Activated T-cell treated with anti-CD3 and anti-CD28 coated beads for 1 hour (primary cell): ENCODE measurements around the gene ST6GALNAC2.
"Not testable (repeated sequence)": the region's sequence is repeated elsewhere in the genome, so short reads cannot be mapped to it uniquely, and the experiment has no call there.

ENCODE experiments used
- DNase-seq: peaks from one replicate; pipeline ENCODE4 v3.0.0-alpha.2; 2020; ENCODE audit warnings: low read depth

Gene ST6GALNAC2

GRCh38 chr17:76539631-76540271 is 45.9 kb downstream of the ST6GALNAC2 start, which contains the start of gene PRCD:
Gene PRCD, plus strand, starts transcription at chr17:76540044. Its CDS starts 98 bp downstream, at chr17:76540142.
- DNase-seq = no peak

GRCh38 chr17:76538941-76539570 is 46.6 kb downstream of the ST6GALNAC2 start:
- DNase-seq = no peak

GRCh38 chr17:76538281-76538931 is 47.3 kb downstream of the ST6GALNAC2 start:
- DNase-seq = no peak

DNA sequence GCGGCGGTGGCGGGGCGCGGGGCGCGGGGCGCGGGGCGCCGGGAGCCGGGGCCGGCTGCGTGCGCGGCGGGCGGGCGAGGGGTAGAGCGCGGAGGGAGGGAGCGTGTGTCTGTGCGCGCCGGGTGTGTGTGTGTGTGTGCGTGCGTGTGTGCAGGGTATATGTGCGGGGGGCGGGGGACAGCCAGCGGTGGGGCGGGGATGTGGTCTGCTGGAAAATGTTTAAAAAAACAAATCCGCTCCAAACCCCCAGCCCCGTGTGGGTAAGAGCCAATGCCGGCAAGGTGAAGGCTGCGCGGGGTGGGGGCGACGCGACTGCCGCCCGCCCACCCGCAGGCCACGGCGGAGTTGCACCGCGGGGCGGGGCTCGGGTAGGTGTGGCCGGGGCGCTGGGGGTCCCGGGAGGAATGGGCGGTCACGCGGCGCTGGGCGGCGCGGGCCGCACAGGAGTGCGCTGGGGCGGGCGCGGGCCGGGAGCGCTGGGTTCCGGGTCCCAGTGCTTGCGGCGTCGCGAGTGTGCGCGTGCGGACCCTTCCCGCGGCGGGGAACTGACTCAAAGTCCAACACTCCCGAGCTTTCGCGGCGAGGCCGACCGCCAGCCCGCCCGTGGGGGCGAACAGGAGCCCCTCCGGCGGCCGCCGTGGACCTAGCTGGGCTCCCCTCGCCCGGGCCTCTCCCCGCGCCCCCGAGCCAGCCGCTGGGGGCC is 47.9 kb downstream of the ST6GALNAC2 start, which contains the start of gene CYGB:
Gene CYGB, minus strand, starts transcription at position 132 of the 703 bp plus-strand sequence. CDS start 167 bp downstream, outside the sequence.
- DNase-seq = no peak

DNA sequence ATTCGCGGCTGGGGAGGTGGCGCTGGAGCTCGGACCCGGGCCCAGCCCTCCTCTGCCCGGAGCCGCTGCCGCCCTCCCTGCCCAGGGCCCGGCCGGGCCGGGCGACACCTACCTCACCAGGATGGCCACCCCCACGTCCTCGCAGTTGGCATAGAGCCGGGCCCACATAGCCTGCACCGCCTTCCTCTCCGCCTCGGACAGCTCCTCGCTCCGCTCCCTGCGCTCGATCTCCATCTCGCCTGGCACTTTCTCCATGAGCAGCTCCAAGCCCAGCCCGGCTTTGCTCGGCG is 48.4 kb downstream of the ST6GALNAC2 start:
- no peak for DNase-seq

GRCh38 chr17:76536511-76537287 is 49.0 kb downstream of the ST6GALNAC2 start:
- no peak for DNase-seq

- no peak for DNase-seq
These were observed 49.7 kb downstream of the ST6GALNAC2 start for GRCh38 chr17:76535788-76536510.

DNA sequence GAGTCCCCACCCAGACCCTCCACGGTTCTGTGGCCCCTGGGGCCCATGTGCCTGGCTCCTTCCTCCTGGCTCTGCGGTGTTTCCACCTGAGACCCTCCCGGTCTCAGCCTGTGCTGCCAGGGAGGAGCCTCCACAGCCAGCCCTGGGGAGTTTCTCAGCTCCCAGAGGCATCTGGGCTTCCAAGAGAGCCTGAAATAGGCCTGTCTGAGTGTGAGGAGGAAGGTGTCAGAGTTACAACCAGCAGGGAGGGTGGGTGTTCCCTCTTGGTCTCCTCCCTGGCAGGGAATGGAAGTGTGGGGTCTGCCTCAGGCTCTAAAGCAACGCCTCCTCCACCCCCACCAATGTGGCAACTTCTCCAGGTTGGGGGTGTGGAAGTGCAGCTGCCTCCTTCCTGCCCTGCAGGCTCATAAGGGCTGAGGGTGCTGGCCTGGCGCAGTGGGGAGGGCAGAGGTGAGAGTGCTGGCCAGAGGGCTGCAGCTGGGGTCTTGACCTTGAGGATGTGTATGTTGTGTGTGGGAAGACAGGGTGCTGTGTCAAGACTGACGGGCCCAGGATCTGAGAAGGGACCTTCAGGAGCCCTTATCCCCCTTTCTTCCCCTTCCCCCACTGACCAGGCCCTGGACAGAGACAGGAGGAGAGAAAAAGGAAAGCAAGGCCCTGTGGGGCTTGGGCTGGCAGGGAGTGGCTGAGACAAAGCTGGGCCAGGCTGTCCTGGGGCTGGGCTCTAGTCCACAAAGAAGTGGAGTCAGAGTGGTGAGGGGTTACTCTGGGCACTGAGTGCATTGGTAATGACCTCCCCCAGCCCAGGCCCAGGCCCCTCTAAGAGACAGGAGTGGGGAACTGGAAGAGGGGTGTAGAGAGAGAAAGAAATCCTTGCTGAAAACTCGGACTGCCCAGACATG is 50.6 kb downstream of the ST6GALNAC2 start:
- DNase-seq = no peak

GRCh38 chr17:76533640-76534359 is 51.9 kb downstream of the ST6GALNAC2 start:
- not testable (repeated sequence) for DNase-seq

GRCh38 chr17:76532072-76532651 is 53.5 kb downstream of the ST6GALNAC2 start:
- DNase-seq = no peak

- DNase-seq = no peak
These were observed 54.1 kb downstream of the ST6GALNAC2 start for GRCh38 chr17:76531486-76532038.

- no peak for DNase-seq
These were observed 54.7 kb downstream of the ST6GALNAC2 start for GRCh38 chr17:76530811-76531485.

DNA sequence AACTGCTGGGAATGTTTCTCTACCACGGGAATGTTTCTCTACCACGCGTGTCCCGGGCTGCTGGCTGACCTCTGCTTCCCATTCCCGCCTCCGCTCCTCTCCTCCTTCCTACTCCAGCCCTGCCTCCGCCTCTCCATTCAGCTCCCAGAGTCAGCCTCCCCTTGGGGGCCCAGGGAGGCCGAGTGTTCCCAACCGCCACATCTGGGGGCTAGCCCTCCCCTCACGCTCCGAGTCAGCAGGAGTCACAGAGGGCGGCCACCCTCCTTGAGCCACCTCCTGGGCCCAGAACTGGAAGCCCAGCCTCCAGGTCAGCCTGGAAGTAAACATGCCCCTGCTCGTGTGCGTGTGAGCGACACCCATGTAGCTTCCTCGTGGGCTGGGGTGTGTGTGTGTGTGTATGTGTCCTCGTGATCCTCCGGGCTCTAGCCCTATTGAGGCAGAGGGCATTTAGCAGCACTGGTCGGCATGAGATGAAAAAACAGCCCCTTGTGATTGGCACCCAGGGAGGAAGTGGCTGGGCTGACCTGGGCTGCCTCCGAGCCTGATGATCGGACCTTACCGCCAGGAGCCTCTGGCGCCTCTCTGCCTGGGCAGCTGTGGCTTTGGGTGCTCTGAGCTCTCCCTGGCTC is 55.5 kb downstream of the ST6GALNAC2 start:
- no peak for DNase-seq

DNA sequence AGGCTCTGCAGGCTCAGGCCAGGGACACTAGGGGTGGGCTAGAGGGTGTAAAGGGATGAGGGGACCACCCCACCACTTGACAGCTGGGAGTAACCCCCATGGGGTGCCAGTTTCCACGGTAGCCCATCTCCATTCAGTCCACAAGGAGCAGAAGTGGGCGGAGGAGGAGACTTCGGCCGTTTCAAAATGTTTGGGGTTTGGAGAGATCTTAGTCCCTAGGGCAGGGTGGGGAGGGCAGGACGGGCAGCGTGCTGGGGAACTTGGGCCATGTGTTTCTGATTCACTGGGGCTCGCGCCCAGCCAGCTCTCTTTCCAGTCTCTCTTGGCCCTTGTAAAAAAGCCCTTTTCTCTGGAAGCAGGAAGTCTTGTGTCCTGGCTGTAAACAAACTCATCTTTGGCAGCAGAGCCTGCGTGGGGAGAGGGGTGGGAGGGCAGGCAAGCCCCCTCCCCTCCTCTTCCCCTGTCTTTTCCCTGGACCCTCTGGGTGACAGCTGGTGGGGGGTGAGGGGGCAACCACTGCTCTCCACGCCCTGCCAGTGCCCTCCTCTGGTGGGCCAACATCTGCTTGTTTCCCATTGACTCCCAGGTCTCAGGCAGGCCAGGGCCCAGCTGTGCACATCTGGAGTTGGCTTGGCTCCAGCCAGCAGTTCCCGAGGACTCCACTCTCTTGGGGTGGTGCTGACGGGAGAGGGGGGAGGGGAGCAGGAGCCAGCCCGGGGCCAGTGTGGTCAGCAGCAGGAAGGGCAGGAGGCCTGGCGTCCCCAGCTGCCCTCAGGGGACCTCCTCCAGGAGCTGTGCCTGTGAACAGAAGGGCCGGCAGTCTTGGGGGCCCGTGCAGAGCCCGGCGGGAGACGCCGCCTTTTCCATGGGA is 56.2 kb downstream of the ST6GALNAC2 start:
- no peak for DNase-seq

DNA sequence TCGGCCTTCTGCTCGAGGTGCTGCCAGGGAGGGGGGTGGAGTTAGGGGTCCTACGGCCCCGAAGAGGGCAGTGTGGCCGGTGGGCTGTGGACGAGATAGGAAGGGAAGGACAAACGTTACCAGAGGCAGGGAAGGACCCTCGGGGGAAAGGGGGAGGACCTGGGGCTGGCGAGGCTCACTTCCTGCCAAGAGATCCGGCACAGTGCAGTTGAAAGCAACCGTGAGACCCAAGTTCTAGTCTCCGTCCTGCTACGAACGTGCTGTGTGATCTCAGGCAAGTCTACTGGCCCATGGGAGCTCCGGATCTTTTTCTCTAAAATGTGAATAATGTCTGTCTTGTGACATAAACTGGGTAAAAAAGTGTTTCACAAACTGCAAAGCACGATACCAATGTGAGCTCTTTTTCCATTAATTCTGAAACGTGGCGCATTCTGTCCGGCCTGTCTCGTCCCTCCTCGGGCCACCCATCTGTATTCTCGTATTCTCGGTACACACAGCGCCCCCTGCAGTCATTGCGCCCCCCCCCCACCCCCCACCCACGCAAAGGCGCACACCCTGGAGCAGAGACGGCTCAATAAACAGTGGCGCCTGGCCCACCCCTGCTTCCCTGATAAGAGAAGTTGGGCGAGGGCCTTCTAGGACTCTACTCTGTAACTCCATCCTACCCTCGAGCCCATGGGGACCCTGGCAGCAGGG is 57.0 kb downstream of the ST6GALNAC2 start:
- DNase-seq = no peak

DNA sequence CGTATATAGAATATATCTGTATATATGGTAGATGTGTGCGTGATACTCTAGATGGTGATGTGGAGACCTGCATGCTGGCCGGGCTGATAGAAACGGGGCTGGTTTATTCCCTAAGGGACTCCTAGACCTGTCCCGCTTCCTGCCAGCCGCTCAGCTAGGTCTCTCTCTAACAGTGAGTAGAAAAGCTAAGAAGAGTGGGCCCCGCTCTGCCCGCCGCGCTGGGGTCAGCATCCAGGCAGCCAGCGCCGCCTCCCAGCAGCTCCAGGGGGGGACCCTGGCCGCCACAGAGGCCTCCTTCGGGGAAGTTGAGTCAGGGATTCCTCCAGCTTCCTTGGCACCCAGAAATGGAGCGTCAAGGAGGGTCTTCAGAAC is 57.5 kb downstream of the ST6GALNAC2 start:
- DNase-seq = no peak
